Activated T-cell treated with anti-CD3 and anti-CD28 coated beads, Interleukin-2, amount 50 U/mL, for 72 hours (primary cell): Measurements from ENCODE around the gene ERC2. TPM values are rescaled to one million over a fixed set of nuclear protein-coding genes. Genes with fewer than 3 reads are reported as not detected.

Experiments used
- ATAC-seq, 2 donors: fragments of 150-1000 bp; cut with Tn5 transposase; replicated peaks in 1 of 2; 2 replicates each; pipeline ENCODE4 v1.10.0; 2021; ENCODE audit warnings: moderate library complexity in 2 of 2, mild to moderate bottlenecking in 1 of 2
- DNase-seq, 2 donors: peaks; one replicate each; pipeline ENCODE4 v3.0.0; 2021 to 2022; ENCODE audit warnings: mixed read lengths in 1 of 2
- H3K27ac Mint-ChIP-seq: one replicate; pipeline ENCODE4 v1.8.0; 2022; ENCODE audit warnings: mild to moderate bottlenecking, moderate library complexity, mixed read lengths
- H3K27me3 Mint-ChIP-seq: one replicate; pipeline ENCODE4 v1.8.0; 2022; ENCODE audit warnings: low read depth, mixed read lengths
- H3K36me3 Mint-ChIP-seq, 2 donors: one replicate each; pipeline ENCODE4 v1.8.0; 2022; ENCODE audit warnings: mixed read lengths in 2 of 2, mild to moderate bottlenecking in 1 of 2; ENCODE audit not compliant: insufficient read depth in 2 of 2
- H3K4me1 Mint-ChIP-seq: one replicate; pipeline ENCODE4 v1.8.0; 2022; ENCODE audit warnings: low read depth, mixed read lengths
- H3K4me3 Mint-ChIP-seq, 2 donors: one replicate each; pipeline ENCODE4 v1.8.0; 2022; ENCODE audit warnings: mild to moderate bottlenecking in 2 of 2, mixed read lengths in 2 of 2, moderate library complexity in 2 of 2
- H3K9me3 Mint-ChIP-seq, 2 donors: one replicate each; pipeline ENCODE4 v1.8.0; 2022; ENCODE audit warnings: mixed read lengths in 2 of 2
- total RNA-seq, 2 donors: library from RNA; stranded (reverse); gene quantifications; one replicate each; pipeline ENCODE4 v1.2.3, GENCODE V29; 2022

The ERC2 gene
- total RNA-seq, 2 donors from 2014 or later = 0.19 to 0.35 TPM

- no peak for DNase-seq
- H3K36me3 Mint-ChIP-seq = no peaks in the 10 kb centered on the region
- no peaks in the 10 kb centered on the region for H3K27me3 Mint-ChIP-seq
- H3K4me3 Mint-ChIP-seq = no peak overlapping the region
- no peaks in the 10 kb centered on the region for H3K9me3 Mint-ChIP-seq
- no peak for ATAC-seq
- H3K27ac Mint-ChIP-seq = no peak overlapping the region
- H3K4me1 Mint-ChIP-seq = no peaks in the 10 kb centered on the region
Observed at GRCh38 chr3:55899887-55900286, 568.4 kb downstream of the ERC2 start.

GRCh38 chr3:55897573-55898224 is 570.6 kb downstream of the ERC2 start:
- Mint-ChIP-seq H3K27me3 (no peaks in the 10 kb centered on the region), H3K27ac (no peak overlapping the region), H3K4me1 (no peaks in the 10 kb centered on the region), H3K36me3 (no peaks in the 10 kb centered on the region), H3K4me3 (no peak overlapping the region), H3K9me3 (no peaks in the 10 kb centered on the region)
- ATAC-seq (no peak), DNase-seq (no peak)

- no peaks in the 10 kb centered on the region for H3K27me3 Mint-ChIP-seq
Observed at GRCh38 chr3:55895897-55896566, 572.2 kb downstream of the ERC2 start.

GRCh38 chr3:55894605-55895004 is 573.7 kb downstream of the ERC2 start:
- Mint-ChIP-seq H3K9me3 (no peaks in the 10 kb centered on the region), H3K27me3 (no peaks in the 10 kb centered on the region), H3K36me3 (no peaks in the 10 kb centered on the region), H3K27ac (no peak overlapping the region), H3K4me1 (no peaks in the 10 kb centered on the region), H3K4me3 (no peak overlapping the region)
- ATAC-seq = no peak
- no peak for DNase-seq

More at GRCh38 chr3:55895897-55896566, 572.2 kb downstream of the ERC2 start:
- Mint-ChIP-seq H3K36me3 (no peaks in the 10 kb centered on the region), H3K9me3 (no peaks in the 10 kb centered on the region), H3K27ac (no peak overlapping the region), H3K4me3 (no peak overlapping the region), H3K4me1 (no peaks in the 10 kb centered on the region)
- DNase-seq (no peak), ATAC-seq (no peak)

- Mint-ChIP-seq H3K9me3 (no peaks in the 10 kb centered on the region), H3K36me3 (no peaks in the 10 kb centered on the region), H3K27ac (no peak overlapping the region), H3K4me1 (no peaks in the 10 kb centered on the region), H3K27me3 (no peaks in the 10 kb centered on the region), H3K4me3 (no peak overlapping the region)
- DNase-seq (no peak), ATAC-seq (no peak)
Observed at GRCh38 chr3:55893045-55893664, 575.1 kb downstream of the ERC2 start.

- no peak for ATAC-seq
- H3K27ac Mint-ChIP-seq = no peak overlapping the region
- H3K4me3 Mint-ChIP-seq = no peak overlapping the region
- DNase-seq = no peak
- H3K9me3 Mint-ChIP-seq = no peaks in the 10 kb centered on the region
- peaks cover 0 to 1% of the 10 kb centered on the region in 2 donors for H3K36me3 Mint-ChIP-seq
- no peaks in the 10 kb centered on the region for H3K27me3 Mint-ChIP-seq
- H3K4me1 Mint-ChIP-seq = no peaks in the 10 kb centered on the region
Observed at GRCh38 chr3:55891106-55891505, 577.2 kb downstream of the ERC2 start.

GRCh38 chr3:55888282-55888885 is 579.9 kb downstream of the ERC2 start:
- DNase-seq (no peak), ATAC-seq (no peak)
- Mint-ChIP-seq H3K4me3 (no peak overlapping the region), H3K9me3 (no peaks in the 10 kb centered on the region), H3K36me3 (peaks cover 0 to 1% of the 10 kb centered on the region in 2 donors), H3K27me3 (no peaks in the 10 kb centered on the region), H3K27ac (no peak overlapping the region), H3K4me1 (no peaks in the 10 kb centered on the region)

- Mint-ChIP-seq H3K27ac (no peak overlapping the region), H3K4me1 (no peaks in the 10 kb centered on the region), H3K36me3 (peaks cover 0 to 1% of the 10 kb centered on the region in 2 donors), H3K4me3 (no peak overlapping the region), H3K27me3 (no peaks in the 10 kb centered on the region), H3K9me3 (no peaks in the 10 kb centered on the region)
- DNase-seq = no peak
- ATAC-seq = no peak
Observed at GRCh38 chr3:55885721-55886120, 582.5 kb downstream of the ERC2 start.

GRCh38 chr3:55884491-55885285 is 583.6 kb downstream of the ERC2 start:
- Mint-ChIP-seq H3K4me3 (no peak overlapping the region), H3K27me3 (no peaks in the 10 kb centered on the region), H3K9me3 (no peaks in the 10 kb centered on the region), H3K4me1 (no peaks in the 10 kb centered on the region), H3K36me3 (peaks cover 0 to 1% of the 10 kb centered on the region in 2 donors), H3K27ac (no peak overlapping the region)
- DNase-seq (no peak), ATAC-seq (no peak)

GRCh38 chr3:55884066-55884465 is 584.2 kb downstream of the ERC2 start:
- Mint-ChIP-seq H3K36me3 (peaks cover 0 to 1% of the 10 kb centered on the region in 2 donors), H3K4me1 (no peaks in the 10 kb centered on the region), H3K27me3 (no peaks in the 10 kb centered on the region), H3K9me3 (no peaks in the 10 kb centered on the region), H3K4me3 (no peak overlapping the region), H3K27ac (no peak overlapping the region)
- DNase-seq (no peak), ATAC-seq (no peak)

GRCh38 chr3:55882006-55882405 is 586.3 kb downstream of the ERC2 start:
- H3K4me1 Mint-ChIP-seq = no peaks in the 10 kb centered on the region
- no peaks in the 10 kb centered on the region for H3K36me3 Mint-ChIP-seq
- no peaks in the 10 kb centered on the region for H3K27me3 Mint-ChIP-seq
- DNase-seq (no peak), ATAC-seq (no peak)
- H3K9me3 Mint-ChIP-seq = no peaks in the 10 kb centered on the region
- no peak overlapping the region for H3K4me3 Mint-ChIP-seq
- no peak overlapping the region for H3K27ac Mint-ChIP-seq

GRCh38 chr3:55880357-55880756 is 587.9 kb downstream of the ERC2 start:
- Mint-ChIP-seq H3K9me3 (no peaks in the 10 kb centered on the region), H3K27ac (no peak overlapping the region), H3K36me3 (no peaks in the 10 kb centered on the region), H3K27me3 (no peaks in the 10 kb centered on the region), H3K4me3 (no peak overlapping the region), H3K4me1 (no peaks in the 10 kb centered on the region)
- ATAC-seq (no peak), DNase-seq (no peak)

- Mint-ChIP-seq H3K27ac (no peak overlapping the region), H3K4me1 (no peaks in the 10 kb centered on the region), H3K36me3 (no peaks in the 10 kb centered on the region), H3K27me3 (no peaks in the 10 kb centered on the region), H3K9me3 (no peaks in the 10 kb centered on the region), H3K4me3 (no peak overlapping the region)
- DNase-seq = no peak
- no peak for ATAC-seq
Observed at GRCh38 chr3:55879901-55880331, 588.4 kb downstream of the ERC2 start.
